CD14-positive monocyte (primary cell): ENCODE measurements around the gene SPC25. TPM values are rescaled to one million over a fixed set of nuclear protein-coding genes. Genes with fewer than 3 reads are reported as not detected.
"Not testable (repeated sequence)": the region's sequence is repeated elsewhere in the genome, so short reads cannot be mapped to it uniquely, and the experiment has no call there.

Experiments
- DNase-seq, 3 donors: peaks; one replicate each; pipeline ENCODE4 v3.0.0-alpha.2; 2011 to 2022
- H2AFZ ChIP-seq: 2 replicates; pipeline ENCODE4 v1.6.0; 2012; ENCODE audit warnings: mild to moderate bottlenecking, low read depth, low read length, inconsistent platforms; ENCODE audit not compliant: insufficient read depth, poor library complexity, severe bottlenecking
- H3K27ac ChIP-seq, 2 donors: 1 replicate in 1 of 2; 2 replicates in 1 of 2; pipeline ENCODE4 v1.5.1; 2012 to 2013; ENCODE audit warnings: low read length in 2 of 2, control low read depth in 1 of 2, inconsistent platforms in 1 of 2, low read depth in 1 of 2, mild to moderate bottlenecking in 1 of 2
- H3K27me3 ChIP-seq, 2 donors: one replicate each; pipeline versions ENCODE4 v1.6.0 to v1.6.1; 2011 to 2013; ENCODE audit warnings: low read length in 2 of 2; ENCODE audit not compliant: control insufficient read depth in 2 of 2, insufficient read depth in 2 of 2
- H3K36me3 ChIP-seq, 2 donors: replicated peaks in 1 of 2; 1 replicate in 1 of 2; 2 replicates in 1 of 2; pipeline versions ENCODE4 v1.5.1 to v1.6.1; 2012 to 2013; ENCODE audit warnings: low read length in 2 of 2, control low read depth in 1 of 2, inconsistent platforms in 1 of 2, mild to moderate bottlenecking in 1 of 2; ENCODE audit not compliant: insufficient read depth in 2 of 2, control insufficient read depth in 1 of 2
- H3K4me1 ChIP-seq, 2 donors: 1 replicate in 1 of 2; 2 replicates in 1 of 2; pipeline versions ENCODE4 v1.5.1 to v1.6.1; 2012 to 2013; ENCODE audit warnings: low read length in 2 of 2, control low read depth in 1 of 2, inconsistent platforms in 1 of 2, mild to moderate bottlenecking in 1 of 2, moderate library complexity in 1 of 2; ENCODE audit not compliant: insufficient read depth in 2 of 2, control insufficient read depth in 1 of 2
- H3K4me2 ChIP-seq: replicated peaks from 2 replicates; pipeline ENCODE3; 2012; ENCODE audit warnings: low read length, moderate library complexity, mild to moderate bottlenecking; ENCODE audit not compliant: poor library complexity, severe bottlenecking; ENCODE audit errors: extremely low read depth
- H3K4me3 ChIP-seq, 3 experiments: fragments of 200-600 bp in 1 of 3; sonication (generic) in 1 of 3; replicated peaks in 1 of 3; 1 replicate in 2 of 3; 2 replicates in 1 of 3; pipeline ENCODE4 v1.5.1; 2011 to 2013; ENCODE audit warnings: low read length in 3 of 3, mild to moderate bottlenecking in 3 of 3, control low read depth in 2 of 3, low read depth in 2 of 3, inconsistent platforms in 1 of 3, moderate library complexity in 1 of 3
- H3K79me2 ChIP-seq: 2 replicates; pipeline ENCODE4 v1.6.0; 2012; ENCODE audit warnings: mild to moderate bottlenecking, control low read depth, inconsistent platforms, low read length, moderate library complexity; ENCODE audit not compliant: insufficient read depth
- H3K9ac ChIP-seq: 2 replicates; pipeline ENCODE4 v1.6.0; 2017; ENCODE audit warnings: low read length, mild to moderate bottlenecking; ENCODE audit not compliant: insufficient read depth, poor library complexity, severe bottlenecking
- H3K9me3 ChIP-seq, 2 donors: replicated peaks in 1 of 2; 1 replicate in 1 of 2; 2 replicates in 1 of 2; pipeline versions ENCODE4 v1.5.1 to v1.6.1; 2012 to 2013; ENCODE audit warnings: low read length in 2 of 2, control low read depth in 1 of 2; ENCODE audit not compliant: control insufficient read depth in 1 of 2, insufficient read depth in 1 of 2
- H4K20me1 ChIP-seq: 2 replicates; pipeline ENCODE4 v1.6.0; 2012; ENCODE audit warnings: mild to moderate bottlenecking, low read length, control low read depth, moderate library complexity; ENCODE audit not compliant: insufficient read depth
- H3K27ac Mint-ChIP-seq, 7 donors: one replicate each; pipeline ENCODE4 v1.8.0; 2020; ENCODE audit warnings: mild to moderate bottlenecking in 7 of 7, mixed read lengths in 7 of 7, moderate library complexity in 6 of 7, inconsistent platforms in 2 of 7
- H3K27me3 Mint-ChIP-seq, 3 donors: one replicate each; pipeline ENCODE4 v1.8.0; 2021 to 2022; ENCODE audit warnings: low read depth in 3 of 3, mild to moderate bottlenecking in 3 of 3, mixed read lengths in 3 of 3, moderate library complexity in 3 of 3, inconsistent platforms in 1 of 3
- H3K36me3 Mint-ChIP-seq, 2 donors: one replicate each; pipeline ENCODE4 v1.8.0; 2020; ENCODE audit warnings: mixed read lengths in 2 of 2, inconsistent platforms in 1 of 2, mild to moderate bottlenecking in 1 of 2
- H3K4me1 Mint-ChIP-seq: one replicate; pipeline ENCODE4 v1.8.0; 2020; ENCODE audit warnings: mild to moderate bottlenecking, mixed read lengths
- H3K4me3 Mint-ChIP-seq, 2 donors: one replicate each; pipeline ENCODE4 v1.8.0; 2020; ENCODE audit warnings: mild to moderate bottlenecking in 2 of 2, mixed read lengths in 2 of 2, moderate library complexity in 1 of 2
- H3K9me3 Mint-ChIP-seq, 7 donors: one replicate each; pipeline ENCODE4 v1.8.0; 2020 to 2022; ENCODE audit warnings: mixed read lengths in 7 of 7, mild to moderate bottlenecking in 6 of 7, moderate library complexity in 6 of 7, inconsistent platforms in 2 of 7
- CTCF ChIP-seq: fragments of 200-600 bp; IDR thresholded peaks from one replicate; pipeline ENCODE4 v1.8.0; 2022; ENCODE audit warnings: antibody characterized with exemption, mild to moderate bottlenecking
- WGBS: methylation state at CpG from one replicate; pipeline ENCODE4 v1.1.5; 2013; ENCODE audit warnings: missing lambda C conversion rate; ENCODE audit not compliant: insufficient coverage; 5-methylcytosine and 5-hydroxymethylcytosine counted together
- intact Hi-C, 2 donors: fragments of 100-400 bp; cut with micrococcal nuclease; formaldehyde crosslinking; loops; one replicate each; pipeline versions ENCODE4 v1.15.0 to v1.15.1; 2023
- polyA plus RNA-seq, 3 donors: library from polyadenylated mRNA; depleted of rRNA in 1 of 3; unstranded in 2 of 3; stranded (reverse) in 1 of 3; fragments of 300-500 nt in 2 of 3; fragments of >200 nt in 1 of 3; fragmentation: Illumina TruSeq in 2 of 3; gene quantifications; 1 replicate in 2 of 3; 2 replicates in 1 of 3; pipeline ENCODE4 v1.2.3, GENCODE V29; 2012 to 2021

SPC25 gene
- polyA plus RNA-seq, 3 donors: not detected

- Histone ChIP-seq H3K27me3 (no peaks in the 10 kb centered on the region), H3K9ac (no peak overlapping the region), H3K79me2 (peaks cover 38% of the 10 kb centered on the region), H3K36me3 (peaks cover 16 to 38% of the 10 kb centered on the region in 2 donors), H3K4me2 (no peak overlapping the region), H3K4me1 (peaks cover 6 to 8% of the 10 kb centered on the region in 2 donors), H3K4me3 (no peak overlapping the region), H2AFZ (no peak overlapping the region), H3K27ac (no peak overlapping the region), H4K20me1 (no peaks in the 10 kb centered on the region), H3K9me3 (no peaks in the 10 kb centered on the region)
- H3K9me3 Mint-ChIP-seq: no peaks in the 10 kb centered on the region
- peaks cover 26 to 50% of the 10 kb centered on the region in 2 donors for H3K36me3 Mint-ChIP-seq
- no peak overlapping the region for H3K4me3 Mint-ChIP-seq
- H3K4me1 Mint-ChIP-seq: peaks cover 11% of the 10 kb centered on the region
- H3K27me3 Mint-ChIP-seq: no peaks in the 10 kb centered on the region
- intact Hi-C loops: no loop called here
- no peak for DNase-seq
- H3K27ac Mint-ChIP-seq: no peak overlapping the region
- WGBS: 92% methylated on average over 1 of the region's 1 CpG
- TF ChIP-seq CTCF: no peak
Measured at GRCh38 chr2:168884975-168885374, 5.3 kb downstream of the SPC25 start.

- H3K4me2 ChIP-seq, DNase-seq, H3K9me3 ChIP-seq, H3K4me3 Mint-ChIP-seq, intact Hi-C loops, H4K20me1 ChIP-seq, H3K4me1 Mint-ChIP-seq, H3K27ac ChIP-seq, H3K27ac Mint-ChIP-seq, H3K27me3 ChIP-seq, H3K27me3 Mint-ChIP-seq, H2AFZ ChIP-seq, H3K4me3 ChIP-seq, H3K9ac ChIP-seq, H3K9me3 Mint-ChIP-seq, H3K4me1 ChIP-seq: not testable (repeated sequence)
- H3K36me3 Mint-ChIP-seq: peaks cover 26 to 48% of the 10 kb centered on the region in 2 donors
- 94% methylated on average over 5 of the region's 12 CpGs for WGBS
- Histone ChIP-seq H3K36me3 (peaks cover 16 to 30% of the 10 kb centered on the region in 2 donors), H3K79me2 (peaks cover 38% of the 10 kb centered on the region)
Measured at GRCh38 chr2:168882163-168882562, 8.1 kb downstream of the SPC25 start.
